Keratinocyte (primary cell): Measurements from ENCODE around the gene TEAD3. TPM values are rescaled to one million over a fixed set of nuclear protein-coding genes. Genes with fewer than 3 reads are reported as not detected.
"Not testable (repeated sequence)": the region's sequence is repeated elsewhere in the genome, so short reads cannot be mapped to it uniquely, and the experiment has no call there.

Experiments
- DNase-seq: peaks from one replicate; pipeline ENCODE4 v3.0.0-alpha.2; 2011; ENCODE audit warnings: low read depth, missing footprints, low spot score
- FAIRE-seq: peaks from 2 replicates; lab custom pipeline; 2011; peaks lifted over from hg19 to GRCh38; lab: Jason Lieb, UNC
- H2AFZ ChIP-seq: 2 replicates; pipeline ENCODE4 v1.6.0; 2012; ENCODE audit warnings: low read length, control low read depth, inconsistent platforms; ENCODE audit not compliant: control insufficient read depth
- H3K27ac ChIP-seq: 2 replicates; pipeline ENCODE4 v1.5.1; 2011; ENCODE audit warnings: low read length; ENCODE audit not compliant: control insufficient read depth, insufficient read depth
- H3K27me3 ChIP-seq: 3 replicates; pipeline ENCODE4 v1.6.0; 2011; ENCODE audit warnings: low read length; ENCODE audit not compliant: control insufficient read depth, insufficient read depth; ENCODE audit errors: extremely low read depth
- H3K36me3 ChIP-seq, 2 experiments: 2 replicates in 1 of 2; 3 replicates in 1 of 2; pipeline ENCODE4 v1.5.1; 2011; ENCODE audit warnings: low read length in 2 of 2, mild to moderate bottlenecking in 1 of 2; ENCODE audit not compliant: control insufficient read depth in 2 of 2, insufficient read depth in 2 of 2; ENCODE audit errors: extremely low read depth in 1 of 2
- H3K4me1 ChIP-seq: 3 replicates; pipeline ENCODE4 v1.5.1; 2011; ENCODE audit warnings: low read length; ENCODE audit not compliant: control insufficient read depth, insufficient read depth; ENCODE audit errors: extremely low read depth
- H3K4me2 ChIP-seq: 3 replicates; pipeline ENCODE4 v1.6.0; 2011; ENCODE audit warnings: low read depth, low read length; ENCODE audit not compliant: control insufficient read depth, insufficient read depth; ENCODE audit errors: extremely low read depth
- H3K4me3 ChIP-seq, 3 experiments: fragments of 200-600 bp in 1 of 3; sonication (generic) in 1 of 3; 2 replicates in 2 of 3; 3 replicates in 1 of 3; pipeline ENCODE4 v1.5.1; 2011 to 2016; ENCODE audit warnings: low read length in 3 of 3, mild to moderate bottlenecking in 3 of 3, control low read depth in 2 of 3, inconsistent platforms in 1 of 3, low read depth in 1 of 3, mixed read lengths in 1 of 3, mixed run types in 1 of 3, moderate library complexity in 1 of 3; ENCODE audit not compliant: control insufficient read depth in 2 of 3, insufficient read depth in 2 of 3; ENCODE audit errors: extremely low read depth in 1 of 3
- H3K79me2 ChIP-seq: 2 replicates; pipeline ENCODE4 v1.6.0; 2012; ENCODE audit warnings: low read length; ENCODE audit not compliant: control insufficient read depth, insufficient read depth
- H3K9ac ChIP-seq: 3 replicates; pipeline ENCODE4 v1.6.0; 2011; ENCODE audit warnings: low read length; ENCODE audit not compliant: control insufficient read depth, insufficient read depth; ENCODE audit errors: extremely low read depth
- H3K9me1 ChIP-seq: 3 replicates; pipeline ENCODE4 v1.6.0; 2011; ENCODE audit warnings: low read length; ENCODE audit not compliant: control insufficient read depth, insufficient read depth; ENCODE audit errors: extremely low read depth
- H3K9me3 ChIP-seq: 2 replicates; pipeline ENCODE4 v1.5.1; 2012; ENCODE audit warnings: low read depth, low read length; ENCODE audit not compliant: control insufficient read depth
- H4K20me1 ChIP-seq: 3 replicates; pipeline ENCODE4 v1.6.0; 2011; ENCODE audit warnings: low read length; ENCODE audit not compliant: control insufficient read depth, insufficient read depth; ENCODE audit errors: extremely low read depth
- CTCF ChIP-seq, 3 experiments: IDR thresholded peaks in 1 of 3; conservative IDR thresholded peaks in 1 of 3; optimal IDR thresholded peaks in 1 of 3; 2 replicates in 2 of 3; 3 replicates in 1 of 3; pipeline versions ENCODE3 to v1.5.1; 2011; ENCODE audit warnings: low read length in 3 of 3, mild to moderate bottlenecking in 3 of 3, moderate library complexity in 2 of 3, control low read depth in 1 of 3, inconsistent platforms in 1 of 3; ENCODE audit not compliant: insufficient read depth in 2 of 3; ENCODE audit errors: extremely low read depth in 1 of 3
- EZH2 ChIP-seq: IDR thresholded peaks from one replicate; pipeline ENCODE4 v1.6.1; 2012; ENCODE audit warnings: inconsistent platforms, mild to moderate bottlenecking, low read length, moderate library complexity
- dilution Hi-C: fragments of 300-500 bp; cut with MboI; formaldehyde crosslinking; loops from one replicate; pipeline ENCODE4 v1.7.0; 2020; ENCODE audit warnings: low sequenced_read_pairs; ENCODE audit not compliant: extremely low pct_ligation_motif_present
- polyA plus RNA-seq, 5 experiments: library from polyadenylated mRNA; depleted of rRNA in 3 of 5; stranded (reverse) in 3 of 5; stranded (forward) in 1 of 5; unstranded in 1 of 5; fragments of >200 nt; gene quantifications; 1 replicate in 1 of 5; 2 replicates in 3 of 5; 3 replicates in 1 of 5; pipeline versions ENCODE4 v1.2.1 to v1.2.3, GENCODE V29; 2011 to 2012; ENCODE audit warnings: missing spikeins in 2 of 5, low read depth in 1 of 5, low replicate concordance in 1 of 5

Gene TEAD3
- polyA plus RNA-seq, 1 donor (not counting 4 experiments of a cell fraction or from before 2014, with no cell fraction given): 5.7 TPM

- H3K27me3 ChIP-seq: no peaks in the 10 kb centered on the region
- H3K9me1 ChIP-seq: no peaks in the 10 kb centered on the region
- no peak for DNase-seq
- H4K20me1 ChIP-seq: no peaks in the 10 kb centered on the region
- peaks cover 11% of the 10 kb centered on the region for H3K4me1 ChIP-seq
- no peak overlapping the region for H2AFZ ChIP-seq
- no peak overlapping the region for H3K4me2 ChIP-seq
- FAIRE-seq: no peak
- H3K9me3 ChIP-seq: no peaks in the 10 kb centered on the region
- H3K27ac ChIP-seq: no peak overlapping the region
- no peak overlapping the region for H3K4me3 ChIP-seq
- H3K36me3 ChIP-seq: no peaks in the 10 kb centered on the region
- H3K79me2 ChIP-seq: no peaks in the 10 kb centered on the region
- dilution Hi-C loops: no loop called here
- no peak overlapping the region for H3K9ac ChIP-seq
- TF ChIP-seq CTCF (optimal IDR thresholded peaks at IDR 0.05 in 1 of 3, IDR thresholded peaks at IDR 0.05 in 1 of 3, conservative IDR thresholded peaks at IDR 0.05 in 1 of 3; ENCODE audit: extremely low read depth in 1 of 3, insufficient read depth in 2 of 3, low read length in 3 of 3) (no peak), EZH2 (no peak)
Measured at GRCh38 chr6:35441205-35441604, 55.7 kb downstream of the TEAD3 start.

- no peak for FAIRE-seq
- H2AFZ ChIP-seq: no peak overlapping the region
- no peak for DNase-seq
- no peak overlapping the region for H3K27ac ChIP-seq
- no peaks in the 10 kb centered on the region for H4K20me1 ChIP-seq
- no peaks in the 10 kb centered on the region for H3K27me3 ChIP-seq
- no peak overlapping the region for H3K4me3 ChIP-seq
- H3K36me3 ChIP-seq: no peaks in the 10 kb centered on the region
- no peak overlapping the region for H3K9ac ChIP-seq
- H3K4me1 ChIP-seq: peaks cover 11% of the 10 kb centered on the region
- dilution Hi-C loops: no loop called here
- H3K9me3 ChIP-seq: no peaks in the 10 kb centered on the region
- TF ChIP-seq CTCF (optimal IDR thresholded peaks at IDR 0.05 in 1 of 3, IDR thresholded peaks at IDR 0.05 in 1 of 3, conservative IDR thresholded peaks at IDR 0.05 in 1 of 3; ENCODE audit: extremely low read depth in 1 of 3, insufficient read depth in 2 of 3, low read length in 3 of 3) (no peak), EZH2 (no peak)
- H3K79me2 ChIP-seq: no peaks in the 10 kb centered on the region
- H3K4me2 ChIP-seq: no peak overlapping the region
- H3K9me1 ChIP-seq: no peaks in the 10 kb centered on the region
Measured at GRCh38 chr6:35439308-35439707, 57.6 kb downstream of the TEAD3 start.

- FAIRE-seq, H3K27me3 ChIP-seq, H3K9me1 ChIP-seq, H3K27ac ChIP-seq, dilution Hi-C loops, H3K9me3 ChIP-seq, H2AFZ ChIP-seq, H3K9ac ChIP-seq, H3K79me2 ChIP-seq, H3K4me2 ChIP-seq, H4K20me1 ChIP-seq, H3K36me3 ChIP-seq, H3K4me3 ChIP-seq, DNase-seq: not testable (repeated sequence)
- peaks cover 11% of the 10 kb centered on the region for H3K4me1 ChIP-seq
Measured at GRCh38 chr6:35438378-35439065, 58.4 kb downstream of the TEAD3 start.
